Right atrium auricular region (tissue), 2 donors: Measurements from ENCODE around the gene LRRC7. TPM values are rescaled to one million over a fixed set of nuclear protein-coding genes. Genes with fewer than 3 reads are reported as not detected.

Experiments
- DNase-seq: peaks from one replicate; pipeline ENCODE4 v3.0.0-alpha.2; 2019; ENCODE audit warnings: low spot score
- H3K27ac ChIP-seq, 2 donors: fragments of 200-600 bp; sonication (generic); 1 replicate in 1 of 2; 2 replicates in 1 of 2; pipeline ENCODE4 v1.5.1; 2016 to 2019
- H3K27me3 ChIP-seq, 2 donors: fragments of 200-600 bp; sonication (generic); one replicate each; pipeline versions ENCODE4 v1.5.1 to v1.6.0; 2017 to 2019
- H3K36me3 ChIP-seq: fragments of 200-600 bp; sonication (generic); one replicate; pipeline ENCODE4 v1.5.1; 2016
- H3K4me1 ChIP-seq, 2 donors: fragments of 200-600 bp; sonication (generic); one replicate each; pipeline versions ENCODE4 v1.5.1 to v1.6.0; 2017 to 2019
- H3K4me3 ChIP-seq, 2 donors: fragments of 200-600 bp; sonication (generic); 1 replicate in 1 of 2; 2 replicates in 1 of 2; pipeline ENCODE4 v1.5.1; 2017 to 2019; ENCODE audit warnings: mild to moderate bottlenecking in 1 of 2, moderate library complexity in 1 of 2
- H3K9me3 ChIP-seq, 2 donors: fragments of 200-600 bp; sonication (generic); one replicate each; pipeline ENCODE4 v1.5.1; 2019
- total RNA-seq, 2 donors: library from RNA; depleted of rRNA; stranded (reverse); fragments of >200 nt; gene quantifications; one replicate each; pipeline ENCODE4 v1.1.0, GENCODE V29; 2016
- TF ChIP-seq, protein P1 (sequence below), 2 donors: fragments of 200-600 bp; sonication (generic); IDR thresholded peaks; one replicate each; pipeline ENCODE4 v1.5.1; 2019; ENCODE audit warnings: antibody characterized with exemption in 2 of 2

Gene LRRC7
- total RNA-seq, 2 donors from 2014 or later: 0.75 to 14.3 TPM

DNA sequence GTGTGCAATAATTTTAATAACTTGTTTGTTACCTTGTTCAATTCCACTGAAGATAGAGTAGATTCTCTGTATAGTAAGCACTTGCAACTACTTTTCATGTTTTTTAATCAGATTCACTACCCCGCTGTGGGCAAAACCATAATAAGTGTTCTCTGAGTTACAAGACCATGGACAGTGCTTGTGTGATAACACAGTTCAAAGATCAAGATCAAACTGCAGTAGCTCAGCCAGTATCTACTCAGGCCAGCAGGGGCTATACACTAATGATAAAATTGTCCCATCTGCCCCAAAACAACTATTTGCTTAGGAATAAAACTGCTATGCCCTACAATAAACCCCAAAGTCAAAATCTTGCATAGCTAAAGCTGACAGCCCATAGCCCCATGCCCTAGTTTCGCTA, 129.6 kb downstream of the LRRC7 start:
- Histone ChIP-seq H3K4me1 (no peaks in the 10 kb centered on the region), H3K4me3 (no peak overlapping the region), H3K36me3 (no peaks in the 10 kb centered on the region), H3K27me3 (no peaks in the 10 kb centered on the region), H3K9me3 (no peaks in the 10 kb centered on the region), H3K27ac (no peak overlapping the region)
- no peak for DNase-seq
- TF ChIP-seq, protein P1, sequence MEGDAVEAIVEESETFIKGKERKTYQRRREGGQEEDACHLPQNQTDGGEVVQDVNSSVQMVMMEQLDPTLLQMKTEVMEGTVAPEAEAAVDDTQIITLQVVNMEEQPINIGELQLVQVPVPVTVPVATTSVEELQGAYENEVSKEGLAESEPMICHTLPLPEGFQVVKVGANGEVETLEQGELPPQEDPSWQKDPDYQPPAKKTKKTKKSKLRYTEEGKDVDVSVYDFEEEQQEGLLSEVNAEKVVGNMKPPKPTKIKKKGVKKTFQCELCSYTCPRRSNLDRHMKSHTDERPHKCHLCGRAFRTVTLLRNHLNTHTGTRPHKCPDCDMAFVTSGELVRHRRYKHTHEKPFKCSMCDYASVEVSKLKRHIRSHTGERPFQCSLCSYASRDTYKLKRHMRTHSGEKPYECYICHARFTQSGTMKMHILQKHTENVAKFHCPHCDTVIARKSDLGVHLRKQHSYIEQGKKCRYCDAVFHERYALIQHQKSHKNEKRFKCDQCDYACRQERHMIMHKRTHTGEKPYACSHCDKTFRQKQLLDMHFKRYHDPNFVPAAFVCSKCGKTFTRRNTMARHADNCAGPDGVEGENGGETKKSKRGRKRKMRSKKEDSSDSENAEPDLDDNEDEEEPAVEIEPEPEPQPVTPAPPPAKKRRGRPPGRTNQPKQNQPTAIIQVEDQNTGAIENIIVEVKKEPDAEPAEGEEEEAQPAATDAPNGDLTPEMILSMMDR (IDR thresholded peaks at IDR 0.05): no peak

DNA sequence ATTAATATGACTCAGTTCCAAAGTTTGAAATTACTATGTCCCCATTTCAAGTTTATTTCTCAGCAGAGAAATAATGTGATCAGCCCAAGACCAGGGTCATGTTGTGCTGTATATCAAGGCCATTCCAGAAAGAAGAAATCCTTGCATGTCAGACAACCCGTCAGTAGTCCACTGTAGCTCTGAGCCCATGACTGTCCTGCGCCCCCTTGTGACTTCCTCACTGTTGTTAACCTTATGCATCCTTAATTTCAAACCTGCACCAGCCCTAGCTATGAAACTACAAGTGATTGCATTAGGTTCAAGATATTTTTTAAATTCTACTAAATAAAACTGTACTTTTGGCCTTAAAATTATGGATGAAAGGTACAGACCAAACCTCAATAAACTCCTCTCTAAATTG, 133.0 kb downstream of the LRRC7 start:
- Histone ChIP-seq H3K4me3 (no peak overlapping the region), H3K27ac (no peak overlapping the region), H3K4me1 (no peaks in the 10 kb centered on the region), H3K36me3 (no peaks in the 10 kb centered on the region), H3K27me3 (no peaks in the 10 kb centered on the region), H3K9me3 (no peaks in the 10 kb centered on the region)
- DNase-seq: no peak
- TF ChIP-seq, protein P1 (IDR thresholded peaks at IDR 0.05): no peak

DNA sequence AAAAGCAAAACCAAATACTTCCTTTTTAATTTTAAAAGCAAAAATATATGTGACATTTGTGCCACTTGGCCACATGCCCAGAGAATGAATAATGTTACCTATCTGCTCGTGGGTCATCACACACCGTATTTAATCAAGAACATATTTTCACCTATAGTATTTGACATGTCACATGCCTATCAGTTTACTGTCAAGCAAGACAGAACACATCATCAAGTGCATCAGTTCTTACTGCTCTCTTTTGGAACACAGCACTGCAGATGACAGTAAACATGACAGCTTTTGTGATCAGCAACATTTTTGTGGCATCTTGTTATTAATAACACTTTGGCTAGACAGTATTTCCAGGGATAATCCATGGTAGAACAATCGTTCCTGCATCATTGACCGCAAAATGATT, 134.4 kb downstream of the LRRC7 start:
- no peak for DNase-seq
- Histone ChIP-seq H3K36me3 (no peaks in the 10 kb centered on the region), H3K27ac (no peak overlapping the region), H3K4me1 (no peaks in the 10 kb centered on the region), H3K9me3 (no peaks in the 10 kb centered on the region), H3K27me3 (no peaks in the 10 kb centered on the region), H3K4me3 (no peak overlapping the region)
- TF ChIP-seq, protein P1 (IDR thresholded peaks at IDR 0.05): no peak

DNA sequence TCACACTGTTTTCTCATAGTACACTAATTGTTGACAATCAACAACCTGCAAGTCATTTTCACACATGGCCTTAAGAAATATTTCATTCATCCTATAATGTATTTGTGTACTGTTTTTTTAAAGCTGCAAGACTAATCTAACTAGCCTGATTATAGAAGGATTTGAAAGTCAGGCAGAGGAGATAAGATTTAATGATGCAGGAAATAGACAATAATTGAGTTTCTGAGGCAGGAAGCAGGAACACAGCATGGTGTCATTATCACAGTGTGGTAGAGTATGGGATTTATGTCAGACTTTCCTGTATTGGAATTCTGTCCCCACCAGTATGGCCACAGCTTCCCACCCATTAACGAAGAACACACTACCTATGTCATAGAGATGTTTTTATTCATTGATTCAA, 138.8 kb downstream of the LRRC7 start:
- no peak for DNase-seq
- no peaks in the 10 kb centered on the region for H3K9me3 ChIP-seq
- peaks cover 0 to 8% of the 10 kb centered on the region in 2 donors for H3K4me1 ChIP-seq
- no peak overlapping the region for H3K4me3 ChIP-seq
- no peaks in the 10 kb centered on the region for H3K36me3 ChIP-seq
- H3K27me3 ChIP-seq: no peaks in the 10 kb centered on the region
- no peak overlapping the region for H3K27ac ChIP-seq
- TF ChIP-seq, protein P1 (IDR thresholded peaks at IDR 0.05): no peak

DNA sequence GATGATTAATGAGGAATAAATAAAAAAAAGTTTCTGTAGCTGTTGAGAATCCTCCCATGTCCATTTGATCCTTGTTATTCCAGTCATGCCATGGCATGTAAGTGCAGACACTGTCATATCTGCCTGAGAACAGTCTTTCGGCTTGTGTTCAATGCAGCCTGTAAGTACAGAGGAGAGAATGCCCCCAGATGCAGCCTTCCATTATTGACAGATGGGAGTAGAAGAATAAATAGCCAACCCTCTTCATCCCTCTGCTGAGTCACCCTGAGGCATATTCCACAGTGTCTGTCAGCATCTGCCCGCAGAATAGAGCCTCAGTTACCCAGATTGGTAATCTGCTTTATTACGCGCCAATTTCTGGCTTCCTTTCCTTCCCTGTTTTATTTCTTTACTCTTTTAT, 139.4 kb downstream of the LRRC7 start:
- TF ChIP-seq, protein P1 (IDR thresholded peaks at IDR 0.05): no peak
- H3K36me3 ChIP-seq: no peaks in the 10 kb centered on the region
- DNase-seq: no peak
- H3K27me3 ChIP-seq: no peaks in the 10 kb centered on the region
- H3K4me3 ChIP-seq: no peak overlapping the region
- no peaks in the 10 kb centered on the region for H3K9me3 ChIP-seq
- peaks cover 0 to 11% of the 10 kb centered on the region in 2 donors for H3K4me1 ChIP-seq
- H3K27ac ChIP-seq: no peak overlapping the region

DNA sequence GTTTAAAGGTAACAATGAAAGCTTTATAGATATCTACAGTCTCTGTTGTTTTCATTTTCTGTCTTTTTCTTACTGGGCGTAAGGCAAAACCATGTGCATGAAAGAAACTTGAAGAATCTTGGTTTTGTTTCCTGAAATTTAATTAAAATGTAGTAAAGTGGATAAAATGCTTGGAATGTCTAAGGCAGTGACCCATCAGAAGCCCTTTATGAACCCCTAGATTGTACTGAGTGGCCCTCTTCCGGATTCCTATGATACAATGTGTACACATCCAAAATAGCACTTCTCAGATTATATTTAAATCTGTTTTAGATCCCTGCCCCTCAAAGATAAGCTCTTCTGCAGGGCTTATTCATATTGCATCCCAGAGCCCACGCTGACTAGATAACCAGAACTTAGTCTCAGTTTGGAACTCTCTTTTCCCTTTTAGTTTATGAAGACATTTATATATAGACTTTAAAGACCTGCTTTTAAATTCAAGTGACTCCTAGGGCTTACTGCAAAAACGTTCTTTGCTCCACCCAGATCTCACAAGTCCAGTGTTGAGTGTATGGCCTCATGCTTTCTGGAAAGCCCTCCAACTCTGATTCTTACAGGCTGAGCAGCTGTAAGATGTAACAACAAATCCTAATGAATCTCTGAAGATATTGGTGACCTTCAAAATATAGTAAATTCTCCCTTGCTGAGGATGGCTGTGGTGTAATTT, 142.9 kb downstream of the LRRC7 start:
- no peak for DNase-seq
- no peaks in the 10 kb centered on the region for H3K36me3 ChIP-seq
- H3K4me3 ChIP-seq: no peak overlapping the region
- H3K27ac ChIP-seq: peak overlapping the region; percentile 5 to 53
- no peaks in the 10 kb centered on the region for H3K9me3 ChIP-seq
- peaks cover 0 to 11% of the 10 kb centered on the region in 2 donors for H3K4me1 ChIP-seq
- no peaks in the 10 kb centered on the region for H3K27me3 ChIP-seq
- TF ChIP-seq, protein P1 (IDR thresholded peaks at IDR 0.05): no peak
